Vagina (tissue), 2 donors: ENCODE measurements around the gene C5orf15. TPM values are rescaled to one million over a fixed set of nuclear protein-coding genes. Genes with fewer than 3 reads are reported as not detected.
"Not testable (repeated sequence)": the region's sequence is repeated elsewhere in the genome, so short reads cannot be mapped to it uniquely, and the experiment has no call there.

ENCODE experiments used
- DNase-seq, 2 donors: peaks; one replicate each; pipeline ENCODE4 v3.0.0-alpha.2; 2017; ENCODE audit errors: extremely low spot score in 2 of 2
- H3K27ac ChIP-seq: fragments of 200-600 bp; sonication (generic); one replicate; pipeline ENCODE4 v1.5.1; 2019
- H3K27me3 ChIP-seq: fragments of 200-600 bp; sonication (generic); one replicate; pipeline ENCODE4 v1.5.1; 2019
- H3K36me3 ChIP-seq, 2 donors: fragments of 200-600 bp; sonication (generic); one replicate each; pipeline ENCODE4 v1.5.1; 2017 to 2019
- H3K4me1 ChIP-seq: fragments of 200-600 bp; sonication (generic); one replicate; pipeline ENCODE4 v1.5.1; 2019
- H3K4me3 ChIP-seq, 2 donors: fragments of 200-600 bp; sonication (generic); 1 replicate in 1 of 2; 2 replicates in 1 of 2; pipeline ENCODE4 v1.5.1; 2016 to 2019
- H3K9me3 ChIP-seq: fragments of 200-600 bp; sonication (generic); one replicate; pipeline ENCODE4 v1.5.1; 2019
- CTCF ChIP-seq, 3 experiments: fragments of 450-650 bp in 2 of 3; fragments of 200-600 bp in 1 of 3; sonication (generic) in 1 of 3; IDR thresholded peaks; one replicate each; pipeline ENCODE4 v1.5.1; 2017 to 2019; ENCODE audit warnings: antibody characterized with exemption in 3 of 3, mild to moderate bottlenecking in 2 of 3, moderate library complexity in 2 of 3
- POLR2A ChIP-seq, 2 donors: fragments of 450-650 bp; IDR thresholded peaks; one replicate each; pipeline ENCODE4 v1.6.1; 2017; ENCODE audit warnings: antibody characterized with exemption in 2 of 2, mild to moderate bottlenecking in 2 of 2, moderate library complexity in 2 of 2
- POLR2AphosphoS5 ChIP-seq, 2 donors: sonication (generic); formaldehyde crosslinking; IDR thresholded peaks; one replicate each; pipeline ENCODE4 v1.9.0; 2017; ENCODE audit warnings: antibody characterized with exemption in 2 of 2, mild to moderate bottlenecking in 2 of 2, low read depth in 1 of 2; ENCODE audit not compliant: insufficient read depth in 1 of 2
- intact Hi-C: fragments of 100-400 bp; cut with DNase I; formaldehyde crosslinking; loops from one replicate; pipeline ENCODE4 v1.15.1; 2023
- total RNA-seq: library from RNA; depleted of rRNA; stranded (reverse); fragments of >200 nt; gene quantifications from one replicate; pipeline ENCODE4 v1.2.3, GENCODE V29; 2016

Gene C5orf15
- total RNA-seq, 1 donor from 2014 or later, result 35.8 TPM

GRCh38 chr5:133978943-133979342 is 10.5 kb upstream of the C5orf15 start:
- H3K36me3 ChIP-seq, result peaks cover 0 to 54% of the 10 kb centered on the region in 2 donors
- TF ChIP-seq POLR2A (IDR thresholded peaks at IDR 0.05) (no peak), CTCF (IDR thresholded peaks at IDR 0.05) (no peak), POLR2AphosphoS5 (IDR thresholded peaks at IDR 0.05; ENCODE audit: insufficient read depth in 1 of 2, low read depth in 1 of 2) (no peak)
- no peaks in the 10 kb centered on the region for H3K27me3 ChIP-seq
- intact Hi-C loops, result loop anchor here (5.0 kb wide), 1 partner anchor 1877 kb away; no protein-coding TSS in a partner anchor
- no peak for DNase-seq
- H3K9me3 ChIP-seq, result no peaks in the 10 kb centered on the region
- H3K4me1 ChIP-seq, result no peaks in the 10 kb centered on the region
- H3K4me3 ChIP-seq, result no peak overlapping the region
- H3K27ac ChIP-seq, result no peak overlapping the region

DNA sequence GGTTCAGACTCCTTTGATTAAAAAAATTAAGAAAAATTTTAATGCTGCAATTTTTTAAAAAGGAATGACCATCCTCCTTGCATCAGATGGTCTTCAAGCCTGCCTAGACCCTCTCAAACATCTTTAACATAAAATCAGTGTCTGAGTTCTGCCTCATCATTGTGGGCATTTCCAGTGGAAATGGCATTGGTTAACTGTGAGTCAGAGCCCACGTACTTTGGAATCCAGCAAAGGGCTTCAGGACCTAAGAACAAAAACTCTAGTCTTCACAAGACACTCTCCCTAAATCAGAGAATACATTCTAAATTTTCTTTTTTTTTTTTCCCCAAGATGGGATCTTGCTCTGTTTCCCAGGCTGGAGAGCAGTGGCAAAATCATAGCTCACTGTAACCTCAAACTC is 9.4 kb upstream of the C5orf15 start:
- Histone ChIP-seq H3K4me3 (no peak overlapping the region), H3K36me3 (peaks cover 0 to 65% of the 10 kb centered on the region in 2 donors), H3K27ac (no peak overlapping the region), H3K27me3 (no peaks in the 10 kb centered on the region), H3K9me3 (no peaks in the 10 kb centered on the region), H3K4me1 (no peaks in the 10 kb centered on the region)
- intact Hi-C loops, result loop anchor here (5.0 kb wide), 1 partner anchor 1876 kb away; no protein-coding TSS in a partner anchor
- TF ChIP-seq POLR2A (IDR thresholded peaks at IDR 0.05) (no peak), POLR2AphosphoS5 (IDR thresholded peaks at IDR 0.05; ENCODE audit: insufficient read depth in 1 of 2, low read depth in 1 of 2) (no peak)
- no peak for DNase-seq

DNA sequence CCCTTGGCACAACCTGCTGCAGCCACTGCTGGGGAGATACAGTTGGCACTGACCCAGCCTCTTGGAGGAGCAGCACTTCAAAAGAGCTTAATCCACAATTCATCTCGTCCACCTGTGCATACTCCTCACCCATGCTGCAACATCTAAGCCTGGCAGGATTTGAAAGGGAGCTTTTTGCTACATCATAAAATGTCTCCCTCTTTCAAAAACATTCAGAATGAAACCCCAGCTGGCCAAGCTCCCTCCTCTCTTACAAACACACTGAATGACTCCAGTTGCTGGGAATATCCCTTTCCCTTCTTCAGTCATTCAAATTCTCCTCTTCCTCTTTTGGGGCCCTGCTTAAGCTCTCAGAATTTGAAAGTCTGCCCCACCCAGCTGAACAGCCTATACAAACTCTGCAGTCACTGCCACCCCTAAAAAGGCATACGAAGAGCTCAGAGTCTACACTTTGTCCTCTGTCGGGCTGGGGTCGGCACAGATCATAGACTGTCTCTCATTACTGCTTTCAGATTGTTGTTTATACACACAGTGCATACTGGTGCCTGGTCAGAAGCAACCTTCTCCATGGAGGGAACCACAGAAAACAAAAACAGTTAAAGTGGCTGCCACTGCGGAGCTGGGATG is 8.8 kb upstream of the C5orf15 start:
- intact Hi-C loops, result loop anchor here (5.0 kb wide), 1 partner anchor 1875 kb away; no protein-coding TSS in a partner anchor
- H3K27ac ChIP-seq, result no peak overlapping the region

DNA sequence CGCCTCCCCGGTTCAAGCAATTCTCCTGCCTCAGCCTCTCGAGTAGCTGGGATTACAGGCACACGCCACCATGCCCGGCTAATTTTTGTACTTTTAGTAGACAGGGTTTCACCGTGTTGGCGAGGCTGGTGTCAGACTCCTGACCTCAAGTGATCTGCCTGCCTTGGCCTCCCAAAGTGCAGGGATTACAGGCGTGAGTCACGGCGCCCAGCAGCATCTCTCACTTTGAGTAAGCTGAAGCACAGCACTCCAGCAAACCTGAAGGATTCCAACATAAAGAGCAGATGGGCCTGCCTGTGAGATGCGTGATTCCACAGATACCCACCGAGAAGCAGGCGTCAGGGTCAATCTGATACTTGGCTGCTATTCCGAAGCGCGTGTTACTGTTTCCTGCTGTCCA is 7.1 kb upstream of the C5orf15 start:
- not testable (repeated sequence) for DNase-seq, H3K27me3 ChIP-seq, H3K4me3 ChIP-seq, H3K9me3 ChIP-seq, H3K4me1 ChIP-seq, H3K27ac ChIP-seq
- intact Hi-C loops, result loop anchor here (5.0 kb wide), 1 partner anchor 1873 kb away; no protein-coding TSS in a partner anchor
- H3K36me3 ChIP-seq, result peaks cover 0 to 64% of the 10 kb centered on the region in 2 donors

More for the DNA sequence above, 8.8 kb upstream of the C5orf15 start:
- TF ChIP-seq POLR2AphosphoS5 (IDR thresholded peaks at IDR 0.05; ENCODE audit: insufficient read depth in 1 of 2, low read depth in 1 of 2) (no peak), POLR2A (IDR thresholded peaks at IDR 0.05) (no peak), CTCF (IDR thresholded peaks at IDR 0.05) (no peak)
- DNase-seq, result no peak
- H3K27me3 ChIP-seq, result no peaks in the 10 kb centered on the region
- no peak overlapping the region for H3K4me3 ChIP-seq
- no peaks in the 10 kb centered on the region for H3K9me3 ChIP-seq
- peaks cover 0 to 67% of the 10 kb centered on the region in 2 donors for H3K36me3 ChIP-seq
- H3K4me1 ChIP-seq, result no peaks in the 10 kb centered on the region

DNA sequence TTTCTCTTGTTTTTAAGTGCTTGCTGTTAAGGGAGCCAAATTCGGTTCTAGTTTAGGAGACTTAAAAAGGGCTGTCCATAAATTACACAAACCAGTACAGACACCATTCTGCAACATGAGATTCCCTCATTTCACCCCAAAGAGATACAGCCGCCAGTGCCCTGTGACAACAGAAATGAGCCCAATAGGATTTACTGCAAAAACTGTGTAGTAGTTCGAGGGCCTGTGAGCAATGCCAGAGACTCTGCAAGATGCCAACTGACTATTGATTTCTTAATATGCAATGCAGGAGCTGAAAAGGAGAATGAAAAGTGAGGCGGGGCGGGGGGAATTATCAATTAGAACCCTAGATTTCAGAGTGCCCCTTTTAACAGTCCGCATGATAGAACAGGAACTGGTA is 5.7 kb upstream of the C5orf15 start:
- no peak for DNase-seq
- intact Hi-C loops, result no loop called here
- no peaks in the 10 kb centered on the region for H3K9me3 ChIP-seq
- H3K27ac ChIP-seq, result no peak overlapping the region
- no peak overlapping the region for H3K4me3 ChIP-seq
- peaks cover 0 to 53% of the 10 kb centered on the region in 2 donors for H3K36me3 ChIP-seq
- no peak for TF ChIP-seq CTCF (IDR thresholded peaks at IDR 0.05)
- no peak for TF ChIP-seq POLR2A (IDR thresholded peaks at IDR 0.05)
- H3K27me3 ChIP-seq, result no peaks in the 10 kb centered on the region
- H3K4me1 ChIP-seq, result peaks cover 6% of the 10 kb centered on the region

DNA sequence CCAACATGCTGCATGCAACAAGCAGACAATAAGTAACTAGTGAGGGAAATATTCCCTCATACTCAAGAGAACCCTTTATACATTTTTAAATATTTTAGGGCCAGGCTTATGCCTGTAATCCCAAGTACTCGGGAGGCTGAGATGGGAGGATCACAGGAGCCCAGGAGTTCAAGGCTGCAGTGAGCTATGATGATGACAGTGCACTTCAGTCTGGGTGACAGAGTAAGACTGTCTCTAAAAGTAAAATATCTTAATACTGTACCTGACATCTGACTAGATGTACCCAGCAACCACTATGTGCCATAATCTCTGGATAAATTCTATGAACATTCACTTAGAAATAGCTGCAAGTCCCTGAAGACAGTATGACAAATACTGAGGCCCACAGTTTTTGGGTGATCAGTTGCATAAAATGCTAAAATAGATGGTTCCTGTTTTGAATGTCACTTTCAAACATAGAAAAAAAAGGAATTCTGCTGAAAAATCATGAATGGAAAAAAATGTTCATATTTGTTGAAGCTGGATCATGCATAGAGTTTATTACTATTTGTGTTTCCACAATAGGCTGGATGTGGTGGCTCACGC is 2.0 kb upstream of the C5orf15 start:
- Histone ChIP-seq H3K4me3 (no peak overlapping the region), H3K27ac (no peak overlapping the region), H3K9me3 (no peaks in the 10 kb centered on the region), H3K4me1 (peaks cover 34% of the 10 kb centered on the region), H3K36me3 (peaks cover 0 to 41% of the 10 kb centered on the region in 2 donors), H3K27me3 (no peaks in the 10 kb centered on the region)
- intact Hi-C loops, result no loop called here
- DNase-seq, result no peak
- TF ChIP-seq POLR2AphosphoS5 (IDR thresholded peaks at IDR 0.05; ENCODE audit: insufficient read depth in 1 of 2, low read depth in 1 of 2) (no peak), CTCF (IDR thresholded peaks at IDR 0.05) (no peak), POLR2A (IDR thresholded peaks at IDR 0.05) (no peak)
